GM23338 (cell line): Measurements from ENCODE around the gene SIRPD. TPM values are rescaled to one million over a fixed set of nuclear protein-coding genes. Genes with fewer than 3 reads are reported as not detected.

Experiments
- ATAC-seq: fragments of 200-7000 bp; cut with Tn5 transposase; 3 replicates; pipeline ENCODE4 v1.9.1; 2020
- DNase-seq: peaks from one replicate; pipeline ENCODE4 v3.0.0-alpha.2; 2015; ENCODE audit warnings: low spot score
- H2AFZ ChIP-seq: fragments of 200-600 bp; sonication (generic); 2 replicates; pipeline ENCODE4 v1.8.0; 2016; ENCODE audit warnings: antibody characterized with exemption, mild to moderate bottlenecking, moderate library complexity
- H3F3A ChIP-seq: fragments of 200-600 bp; sonication (generic); replicated peaks from 2 replicates; pipeline ENCODE4 v1.8.0; 2017; ENCODE audit warnings: antibody characterized with exemption, mixed run types, low read depth
- H3K27ac ChIP-seq: fragments of 200-600 bp; sonication (generic); 2 replicates; pipeline ENCODE4 v1.6.1; 2016; ENCODE audit warnings: low read depth
- H3K27me3 ChIP-seq: fragments of 200-600 bp; sonication (generic); 2 replicates; pipeline ENCODE4 v1.8.0; 2016; ENCODE audit warnings: mild to moderate bottlenecking, mixed run types, moderate library complexity; ENCODE audit not compliant: insufficient read depth
- H3K36me3 ChIP-seq: fragments of 200-600 bp; sonication (generic); 2 replicates; pipeline ENCODE4 v1.8.0; 2016; ENCODE audit warnings: mild to moderate bottlenecking; ENCODE audit not compliant: insufficient read depth
- H3K4me1 ChIP-seq: fragments of 200-600 bp; sonication (generic); 2 replicates; pipeline ENCODE4 v1.8.0; 2016; ENCODE audit warnings: mild to moderate bottlenecking, moderate library complexity; ENCODE audit not compliant: insufficient read depth
- H3K4me2 ChIP-seq: fragments of 200-600 bp; sonication (generic); 2 replicates; pipeline ENCODE4 v1.7.1; 2017; ENCODE audit warnings: mixed run types
- H3K4me3 ChIP-seq: fragments of 200-600 bp; sonication (generic); 2 replicates; pipeline ENCODE4 v1.6.1; 2016; ENCODE audit warnings: mixed run types
- H3K79me2 ChIP-seq: fragments of 200-600 bp; sonication (generic); replicated peaks from 2 replicates; pipeline ENCODE4 v1.8.0; 2017; ENCODE audit warnings: mild to moderate bottlenecking; ENCODE audit not compliant: insufficient read depth
- H3K9me2 ChIP-seq: fragments of 200-600 bp; sonication (generic); 2 replicates; pipeline ENCODE4 v1.8.0; 2017; ENCODE audit not compliant: insufficient read depth
- H4K20me1 ChIP-seq: fragments of 200-600 bp; sonication (generic); replicated peaks from 2 replicates; pipeline ENCODE4 v1.8.0; 2017; ENCODE audit warnings: mild to moderate bottlenecking; ENCODE audit not compliant: insufficient read depth
- H3K27ac Mint-ChIP-seq: 2 replicates; pipeline ENCODE4 v1.8.0; 2020; ENCODE audit warnings: inconsistent platforms, mild to moderate bottlenecking, moderate library complexity, mixed read lengths
- H3K27me3 Mint-ChIP-seq: 3 replicates; pipeline ENCODE4 v1.8.0; 2022; ENCODE audit warnings: low read depth, mild to moderate bottlenecking, moderate library complexity, mixed read lengths, inconsistent platforms; ENCODE audit not compliant: insufficient read depth, poor library complexity
- H3K36me3 Mint-ChIP-seq: 3 replicates; pipeline ENCODE4 v1.8.0; 2021; ENCODE audit warnings: low read depth, mild to moderate bottlenecking, inconsistent platforms, moderate library complexity, mixed read lengths
- H3K4me1 Mint-ChIP-seq: 3 replicates; pipeline ENCODE4 v1.8.0; 2020; ENCODE audit warnings: mild to moderate bottlenecking, inconsistent platforms, mixed read lengths
- H3K4me3 Mint-ChIP-seq: 3 replicates; pipeline ENCODE4 v1.8.0; 2021; ENCODE audit warnings: moderate library complexity, mild to moderate bottlenecking, inconsistent platforms, mixed read lengths
- H3K9me3 Mint-ChIP-seq: 3 replicates; pipeline ENCODE4 v1.8.0; 2020; ENCODE audit warnings: moderate library complexity, mild to moderate bottlenecking, inconsistent platforms, mixed read lengths
- CREB1 ChIP-seq: fragments of 250-450 bp; sonication (Bioruptor Pico); IDR thresholded peaks from 2 replicates; pipeline ENCODE4 v1.5.0; 2020; ENCODE audit warnings: low read depth, mild to moderate bottlenecking, moderate library complexity
- EZH2 ChIP-seq: fragments of 200-600 bp; sonication (generic); IDR thresholded peaks from one replicate; pipeline ENCODE4 v1.8.0; 2017; ENCODE audit warnings: antibody characterized with exemption, mild to moderate bottlenecking, low read depth; ENCODE audit not compliant: unreplicated experiment
- JUNB ChIP-seq: IDR thresholded peaks from one replicate; pipeline ENCODE4 v1.6.1; 2016; ENCODE audit warnings: antibody characterized with exemption; ENCODE audit not compliant: unreplicated experiment
- NANOG ChIP-seq: IDR thresholded peaks from 2 replicates; pipeline ENCODE4 v1.6.1; 2016; ENCODE audit warnings: antibody characterized with exemption, borderline replicate concordance
- POLR2AphosphoS5 ChIP-seq: IDR thresholded peaks from 2 replicates; pipeline ENCODE4 v1.6.1; 2016; ENCODE audit warnings: antibody characterized with exemption, low read depth
- STAT1 ChIP-seq: IDR thresholded peaks from one replicate; pipeline ENCODE4 v1.6.1; 2016; ENCODE audit warnings: antibody characterized with exemption; ENCODE audit not compliant: unreplicated experiment
- ZNF114 ChIP-seq: fragments of 250-450 bp; sonication (Bioruptor Pico); IDR thresholded peaks from 2 replicates; pipeline ENCODE4 v1.5.0; 2020; ENCODE audit warnings: mild to moderate bottlenecking, moderate library complexity
- ZNF331 ChIP-seq: fragments of 250-450 bp; sonication (Bioruptor Pico); IDR thresholded peaks from 2 replicates; pipeline ENCODE4 v1.5.0; 2020; ENCODE audit warnings: low read depth, mild to moderate bottlenecking, moderate library complexity
- polyA plus RNA-seq: library from polyadenylated mRNA; unstranded; fragments of >200 nt; fragmentation: Nextera tagmentation; extraction: Ambion mirVana; gene quantifications from 2 replicates; pipeline ENCODE4 v1.2.1, GENCODE V29; 2016
- total RNA-seq: library from RNA; depleted of rRNA; stranded (reverse); fragments of >200 nt; shearing (Covaris generic); gene quantifications from 2 replicates; pipeline ENCODE4 v1.2.3, GENCODE V29; 2014
- TF ChIP-seq, protein P1 (sequence below): IDR thresholded peaks from 2 replicates; pipeline ENCODE4 v1.6.1; 2016; ENCODE audit warnings: antibody characterized with exemption
- TF ChIP-seq, protein P2 (sequence below), 2 experiments: fragments of 200-600 bp in 1 of 2; sonication (generic) in 1 of 2; conservative IDR thresholded peaks; 2 replicates each; pipeline versions ENCODE4 v1.5.1 to v1.6.1; 2016 to 2017; ENCODE audit warnings: antibody characterized with exemption in 2 of 2, low read depth in 2 of 2, mild to moderate bottlenecking in 2 of 2, moderate library complexity in 1 of 2
- TF ChIP-seq, protein P3 (sequence below): fragments of 250-450 bp; sonication (Bioruptor Pico); IDR thresholded peaks from 2 replicates; pipeline ENCODE4 v1.5.0; 2020; ENCODE audit warnings: mild to moderate bottlenecking, moderate library complexity
- TF ChIP-seq, protein P4 (sequence below): IDR thresholded peaks from one replicate; pipeline ENCODE4 v1.6.1; 2018; ENCODE audit warnings: antibody characterized with exemption; ENCODE audit not compliant: unreplicated experiment

Gene SIRPD
- total and polyA plus RNA-seq, 2 experiments from 2014 or later = not detected

DNA sequence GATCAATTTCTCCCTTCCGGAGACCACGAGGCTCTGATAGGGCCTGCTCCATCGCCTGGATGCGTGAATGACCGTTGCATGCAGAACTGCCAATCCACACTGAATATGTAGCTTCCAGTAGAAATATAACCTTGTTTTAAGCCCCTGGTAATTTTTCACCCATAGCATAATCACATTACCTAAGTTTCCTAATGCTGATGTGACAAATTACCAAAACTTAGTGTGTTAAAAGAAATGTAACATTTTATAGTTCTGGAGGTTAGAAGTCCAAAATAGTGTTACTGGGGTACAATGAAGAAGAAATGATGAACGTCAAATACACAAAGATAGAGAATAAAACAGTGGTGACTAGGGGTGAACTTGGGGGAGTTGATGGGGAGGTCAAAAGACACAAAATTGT is 22.0 kb upstream of the SIRPD start:
- Histone ChIP-seq H2AFZ (no peak overlapping the region), H3K27me3 (no peaks in the 10 kb centered on the region), H3F3A (no peaks in the 10 kb centered on the region), H4K20me1 (no peaks in the 10 kb centered on the region), H3K9me2 (no peaks in the 10 kb centered on the region), H3K4me2 (no peak overlapping the region), H3K36me3 (no peaks in the 10 kb centered on the region), H3K79me2 (no peaks in the 10 kb centered on the region), H3K4me3 (no peak overlapping the region), H3K4me1 (no peaks in the 10 kb centered on the region), H3K27ac (no peak overlapping the region)
- peaks cover 1% of the 10 kb centered on the region for H3K27me3 Mint-ChIP-seq
- no peak overlapping the region for H3K4me3 Mint-ChIP-seq
- TF ChIP-seq, protein P1, sequence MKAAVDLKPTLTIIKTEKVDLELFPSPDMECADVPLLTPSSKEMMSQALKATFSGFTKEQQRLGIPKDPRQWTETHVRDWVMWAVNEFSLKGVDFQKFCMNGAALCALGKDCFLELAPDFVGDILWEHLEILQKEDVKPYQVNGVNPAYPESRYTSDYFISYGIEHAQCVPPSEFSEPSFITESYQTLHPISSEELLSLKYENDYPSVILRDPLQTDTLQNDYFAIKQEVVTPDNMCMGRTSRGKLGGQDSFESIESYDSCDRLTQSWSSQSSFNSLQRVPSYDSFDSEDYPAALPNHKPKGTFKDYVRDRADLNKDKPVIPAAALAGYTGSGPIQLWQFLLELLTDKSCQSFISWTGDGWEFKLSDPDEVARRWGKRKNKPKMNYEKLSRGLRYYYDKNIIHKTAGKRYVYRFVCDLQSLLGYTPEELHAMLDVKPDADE = no peak
- TF ChIP-seq ZNF331 (CRISPR knock-in tag) (no peak), ZNF114 (CRISPR knock-in tag) (no peak), CREB1 (no peak), STAT1 (no peak), POLR2AphosphoS5 (no peak), JUNB (no peak), EZH2 (no peak), NANOG (no peak)
- TF ChIP-seq, protein P2, sequence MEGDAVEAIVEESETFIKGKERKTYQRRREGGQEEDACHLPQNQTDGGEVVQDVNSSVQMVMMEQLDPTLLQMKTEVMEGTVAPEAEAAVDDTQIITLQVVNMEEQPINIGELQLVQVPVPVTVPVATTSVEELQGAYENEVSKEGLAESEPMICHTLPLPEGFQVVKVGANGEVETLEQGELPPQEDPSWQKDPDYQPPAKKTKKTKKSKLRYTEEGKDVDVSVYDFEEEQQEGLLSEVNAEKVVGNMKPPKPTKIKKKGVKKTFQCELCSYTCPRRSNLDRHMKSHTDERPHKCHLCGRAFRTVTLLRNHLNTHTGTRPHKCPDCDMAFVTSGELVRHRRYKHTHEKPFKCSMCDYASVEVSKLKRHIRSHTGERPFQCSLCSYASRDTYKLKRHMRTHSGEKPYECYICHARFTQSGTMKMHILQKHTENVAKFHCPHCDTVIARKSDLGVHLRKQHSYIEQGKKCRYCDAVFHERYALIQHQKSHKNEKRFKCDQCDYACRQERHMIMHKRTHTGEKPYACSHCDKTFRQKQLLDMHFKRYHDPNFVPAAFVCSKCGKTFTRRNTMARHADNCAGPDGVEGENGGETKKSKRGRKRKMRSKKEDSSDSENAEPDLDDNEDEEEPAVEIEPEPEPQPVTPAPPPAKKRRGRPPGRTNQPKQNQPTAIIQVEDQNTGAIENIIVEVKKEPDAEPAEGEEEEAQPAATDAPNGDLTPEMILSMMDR (conservative IDR thresholded peaks at IDR 0.05; ENCODE audit: low read depth in 2 of 2) = no peak
- TF ChIP-seq, protein P3, sequence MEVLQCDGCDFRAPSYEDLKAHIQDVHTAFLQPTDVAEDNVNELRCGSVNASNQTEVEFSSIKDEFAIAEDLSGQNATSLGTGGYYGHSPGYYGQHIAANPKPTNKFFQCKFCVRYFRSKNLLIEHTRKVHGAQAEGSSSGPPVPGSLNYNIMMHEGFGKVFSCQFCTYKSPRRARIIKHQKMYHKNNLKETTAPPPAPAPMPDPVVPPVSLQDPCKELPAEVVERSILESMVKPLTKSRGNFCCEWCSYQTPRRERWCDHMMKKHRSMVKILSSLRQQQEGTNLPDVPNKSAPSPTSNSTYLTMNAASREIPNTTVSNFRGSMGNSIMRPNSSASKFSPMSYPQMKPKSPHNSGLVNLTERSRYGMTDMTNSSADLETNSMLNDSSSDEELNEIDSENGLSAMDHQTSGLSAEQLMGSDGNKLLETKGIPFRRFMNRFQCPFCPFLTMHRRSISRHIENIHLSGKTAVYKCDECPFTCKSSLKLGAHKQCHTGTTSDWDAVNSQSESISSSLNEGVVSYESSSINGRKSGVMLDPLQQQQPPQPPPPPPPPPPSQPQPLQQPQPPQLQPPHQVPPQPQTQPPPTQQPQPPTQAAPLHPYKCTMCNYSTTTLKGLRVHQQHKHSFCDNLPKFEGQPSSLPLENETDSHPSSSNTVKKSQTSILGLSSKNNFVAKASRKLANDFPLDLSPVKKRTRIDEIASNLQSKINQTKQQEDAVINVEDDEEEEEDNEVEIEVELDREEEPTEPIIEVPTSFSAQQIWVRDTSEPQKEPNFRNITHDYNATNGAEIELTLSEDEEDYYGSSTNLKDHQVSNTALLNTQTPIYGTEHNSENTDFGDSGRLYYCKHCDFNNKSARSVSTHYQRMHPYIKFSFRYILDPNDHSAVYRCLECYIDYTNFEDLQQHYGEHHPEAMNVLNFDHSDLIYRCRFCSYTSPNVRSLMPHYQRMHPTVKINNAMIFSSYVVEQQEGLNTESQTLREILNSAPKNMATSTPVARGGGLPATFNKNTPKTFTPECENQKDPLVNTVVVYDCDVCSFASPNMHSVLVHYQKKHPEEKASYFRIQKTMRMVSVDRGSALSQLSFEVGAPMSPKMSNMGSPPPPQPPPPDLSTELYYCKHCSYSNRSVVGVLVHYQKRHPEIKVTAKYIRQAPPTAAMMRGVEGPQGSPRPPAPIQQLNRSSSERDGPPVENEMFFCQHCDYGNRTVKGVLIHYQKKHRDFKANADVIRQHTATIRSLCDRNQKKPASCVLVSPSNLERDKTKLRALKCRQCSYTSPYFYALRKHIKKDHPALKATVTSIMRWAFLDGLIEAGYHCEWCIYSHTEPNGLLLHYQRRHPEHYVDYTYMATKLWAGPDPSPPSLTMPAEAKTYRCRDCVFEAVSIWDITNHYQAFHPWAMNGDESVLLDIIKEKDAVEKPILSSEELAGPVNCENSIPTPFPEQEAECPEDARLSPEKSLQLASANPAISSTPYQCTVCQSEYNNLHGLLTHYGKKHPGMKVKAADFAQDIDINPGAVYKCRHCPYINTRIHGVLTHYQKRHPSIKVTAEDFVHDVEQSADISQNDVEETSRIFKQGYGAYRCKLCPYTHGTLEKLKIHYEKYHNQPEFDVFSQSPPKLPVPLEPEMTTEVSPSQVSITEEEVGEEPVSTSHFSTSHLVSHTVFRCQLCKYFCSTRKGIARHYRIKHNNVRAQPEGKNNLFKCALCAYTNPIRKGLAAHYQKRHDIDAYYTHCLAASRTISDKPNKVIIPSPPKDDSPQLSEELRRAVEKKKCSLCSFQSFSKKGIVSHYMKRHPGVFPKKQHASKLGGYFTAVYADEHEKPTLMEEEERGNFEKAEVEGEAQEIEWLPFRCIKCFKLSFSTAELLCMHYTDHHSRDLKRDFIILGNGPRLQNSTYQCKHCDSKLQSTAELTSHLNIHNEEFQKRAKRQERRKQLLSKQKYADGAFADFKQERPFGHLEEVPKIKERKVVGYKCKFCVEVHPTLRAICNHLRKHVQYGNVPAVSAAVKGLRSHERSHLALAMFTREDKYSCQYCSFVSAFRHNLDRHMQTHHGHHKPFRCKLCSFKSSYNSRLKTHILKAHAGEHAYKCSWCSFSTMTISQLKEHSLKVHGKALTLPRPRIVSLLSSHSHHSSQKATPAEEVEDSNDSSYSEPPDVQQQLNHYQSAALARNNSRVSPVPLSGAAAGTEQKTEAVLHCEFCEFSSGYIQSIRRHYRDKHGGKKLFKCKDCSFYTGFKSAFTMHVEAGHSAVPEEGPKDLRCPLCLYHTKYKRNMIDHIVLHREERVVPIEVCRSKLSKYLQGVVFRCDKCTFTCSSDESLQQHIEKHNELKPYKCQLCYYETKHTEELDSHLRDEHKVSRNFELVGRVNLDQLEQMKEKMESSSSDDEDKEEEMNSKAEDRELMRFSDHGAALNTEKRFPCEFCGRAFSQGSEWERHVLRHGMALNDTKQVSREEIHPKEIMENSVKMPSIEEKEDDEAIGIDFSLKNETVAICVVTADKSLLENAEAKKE = no peak
- TF ChIP-seq, protein P4, sequence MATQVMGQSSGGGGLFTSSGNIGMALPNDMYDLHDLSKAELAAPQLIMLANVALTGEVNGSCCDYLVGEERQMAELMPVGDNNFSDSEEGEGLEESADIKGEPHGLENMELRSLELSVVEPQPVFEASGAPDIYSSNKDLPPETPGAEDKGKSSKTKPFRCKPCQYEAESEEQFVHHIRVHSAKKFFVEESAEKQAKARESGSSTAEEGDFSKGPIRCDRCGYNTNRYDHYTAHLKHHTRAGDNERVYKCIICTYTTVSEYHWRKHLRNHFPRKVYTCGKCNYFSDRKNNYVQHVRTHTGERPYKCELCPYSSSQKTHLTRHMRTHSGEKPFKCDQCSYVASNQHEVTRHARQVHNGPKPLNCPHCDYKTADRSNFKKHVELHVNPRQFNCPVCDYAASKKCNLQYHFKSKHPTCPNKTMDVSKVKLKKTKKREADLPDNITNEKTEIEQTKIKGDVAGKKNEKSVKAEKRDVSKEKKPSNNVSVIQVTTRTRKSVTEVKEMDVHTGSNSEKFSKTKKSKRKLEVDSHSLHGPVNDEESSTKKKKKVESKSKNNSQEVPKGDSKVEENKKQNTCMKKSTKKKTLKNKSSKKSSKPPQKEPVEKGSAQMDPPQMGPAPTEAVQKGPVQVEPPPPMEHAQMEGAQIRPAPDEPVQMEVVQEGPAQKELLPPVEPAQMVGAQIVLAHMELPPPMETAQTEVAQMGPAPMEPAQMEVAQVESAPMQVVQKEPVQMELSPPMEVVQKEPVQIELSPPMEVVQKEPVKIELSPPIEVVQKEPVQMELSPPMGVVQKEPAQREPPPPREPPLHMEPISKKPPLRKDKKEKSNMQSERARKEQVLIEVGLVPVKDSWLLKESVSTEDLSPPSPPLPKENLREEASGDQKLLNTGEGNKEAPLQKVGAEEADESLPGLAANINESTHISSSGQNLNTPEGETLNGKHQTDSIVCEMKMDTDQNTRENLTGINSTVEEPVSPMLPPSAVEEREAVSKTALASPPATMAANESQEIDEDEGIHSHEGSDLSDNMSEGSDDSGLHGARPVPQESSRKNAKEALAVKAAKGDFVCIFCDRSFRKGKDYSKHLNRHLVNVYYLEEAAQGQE = no peak
- H3K4me1 Mint-ChIP-seq = no peaks in the 10 kb centered on the region
- H3K9me3 Mint-ChIP-seq = no peaks in the 10 kb centered on the region
- ATAC-seq = no peak
- DNase-seq = no peak
- H3K27ac Mint-ChIP-seq = no peak overlapping the region
- H3K36me3 Mint-ChIP-seq = no peaks in the 10 kb centered on the region
